RPMI7951 (cell line): ENCODE data around the gene DIS3L2. TPM values are rescaled to one million over a fixed set of nuclear protein-coding genes. Genes with fewer than 3 reads are reported as not detected.
"Not testable (repeated sequence)": the region's sequence is repeated elsewhere in the genome, so short reads cannot be mapped to it uniquely, and the experiment has no call there.

Experiments
- DNase-seq: peaks from one replicate; pipeline ENCODE4 v3.0.0-alpha.2; 2012; ENCODE audit warnings: low read depth
- total RNA-seq: library from RNA; depleted of rRNA; stranded (reverse); fragments of >200 nt; shearing (Covaris generic); gene quantifications from 2 replicates; pipeline ENCODE4 v1.2.3, GENCODE V29; 2014

Gene DIS3L2
- total RNA-seq, 1 experiment from 2014 or later = 22.2 TPM

- DNase-seq = no peak
Observed at GRCh38 chr2:232293191-232293590, 331.7 kb downstream of the DIS3L2 start.

- DNase-seq = no peak
Observed at GRCh38 chr2:232295971-232296370, 334.5 kb downstream of the DIS3L2 start.

- peak; percentile 15 for DNase-seq
Observed at GRCh38 chr2:232296776-232297525, 335.4 kb downstream of the DIS3L2 start.

GRCh38 chr2:232299084-232299483 lies 337.6 kb downstream of the DIS3L2 start:
- no peak for DNase-seq

- no peak for DNase-seq
Observed at GRCh38 chr2:232299927-232300674, 338.6 kb downstream of the DIS3L2 start.

GRCh38 chr2:232300894-232301387 lies 339.4 kb downstream of the DIS3L2 start:
- DNase-seq = no peak

- DNase-seq = no peak
Observed at GRCh38 chr2:232304236-232304635, 342.7 kb downstream of the DIS3L2 start.

- no peak for DNase-seq
Observed at GRCh38 chr2:232306741-232307305, 345.3 kb downstream of the DIS3L2 start.

- no peak for DNase-seq
Observed at GRCh38 chr2:232307854-232308253, 346.3 kb downstream of the DIS3L2 start.

- no peak for DNase-seq
Observed at GRCh38 chr2:232308986-232309385, 347.5 kb downstream of the DIS3L2 start.

GRCh38 chr2:232309592-232309991 lies 348.1 kb downstream of the DIS3L2 start:
- DNase-seq = no peak

GRCh38 chr2:232310121-232310520 lies 348.6 kb downstream of the DIS3L2 start:
- DNase-seq = no peak

- no peak for DNase-seq
Observed at GRCh38 chr2:232310696-232311095, 349.2 kb downstream of the DIS3L2 start.

- not testable (repeated sequence) for DNase-seq
Observed at GRCh38 chr2:232313645-232314044, 352.1 kb downstream of the DIS3L2 start.

GRCh38 chr2:232315049-232315922 lies 353.8 kb downstream of the DIS3L2 start:
- DNase-seq = peak; percentile 98

GRCh38 chr2:232315923-232316299 lies 354.4 kb downstream of the DIS3L2 start:
- DNase-seq = no peak

GRCh38 chr2:232316461-232317330 lies 355.2 kb downstream of the DIS3L2 start:
- no peak for DNase-seq

- no peak for DNase-seq
Observed at GRCh38 chr2:232318169-232318855, 356.8 kb downstream of the DIS3L2 start.

GRCh38 chr2:232319067-232319802 lies 357.7 kb downstream of the DIS3L2 start:
- DNase-seq = no peak
